IPS-15b (cell line): Measurements from ENCODE around the gene KCNQ1.

Experiments used
- H3K27me3 ChIP-seq: one replicate; pipeline ENCODE4 v1.6.1; 2013; ENCODE audit warnings: low read length; ENCODE audit not compliant: control insufficient read depth, insufficient read depth
- H3K36me3 ChIP-seq: one replicate; pipeline ENCODE4 v1.6.1; 2013; ENCODE audit warnings: low read length; ENCODE audit not compliant: control insufficient read depth, insufficient read depth
- H3K4me1 ChIP-seq: one replicate; pipeline ENCODE4 v1.6.1; 2013; ENCODE audit warnings: mild to moderate bottlenecking, low read length; ENCODE audit not compliant: control insufficient read depth, insufficient read depth
- H3K4me3 ChIP-seq: one replicate; pipeline ENCODE4 v1.5.1; 2013; ENCODE audit warnings: low read depth, low read length
- H3K9ac ChIP-seq: one replicate; pipeline ENCODE4 v1.6.1; 2013; ENCODE audit warnings: low read depth, mild to moderate bottlenecking, low read length
- H3K9me3 ChIP-seq: one replicate; pipeline ENCODE4 v1.6.1; 2013; ENCODE audit warnings: mild to moderate bottlenecking, low read length; ENCODE audit not compliant: control insufficient read depth, insufficient read depth

The KCNQ1 gene

GRCh38 chr11:2508793-2509192 is 64.0 kb downstream of the KCNQ1 start:
- Histone ChIP-seq H3K36me3 (no peaks in the 10 kb centered on the region), H3K4me3 (no peak overlapping the region), H3K9me3 (no peaks in the 10 kb centered on the region), H3K4me1 (no peaks in the 10 kb centered on the region), H3K9ac (no peak overlapping the region), H3K27me3 (peaks cover 37% of the 10 kb centered on the region)

GRCh38 chr11:2509481-2510001 is 64.7 kb downstream of the KCNQ1 start:
- Histone ChIP-seq H3K4me1 (no peaks in the 10 kb centered on the region), H3K27me3 (peaks cover 35% of the 10 kb centered on the region), H3K36me3 (no peaks in the 10 kb centered on the region), H3K9ac (no peak overlapping the region), H3K4me3 (no peak overlapping the region), H3K9me3 (no peaks in the 10 kb centered on the region)

- no peak overlapping the region for H3K4me3 ChIP-seq
- H3K9ac ChIP-seq = no peak overlapping the region
- H3K36me3 ChIP-seq = no peaks in the 10 kb centered on the region
- H3K9me3 ChIP-seq = no peaks in the 10 kb centered on the region
- H3K27me3 ChIP-seq = peaks cover 23% of the 10 kb centered on the region
- no peaks in the 10 kb centered on the region for H3K4me1 ChIP-seq
Observed at GRCh38 chr11:2510626-2511402, 66.0 kb downstream of the KCNQ1 start.

GRCh38 chr11:2511421-2512369 is 66.9 kb downstream of the KCNQ1 start:
- Histone ChIP-seq H3K9me3 (no peaks in the 10 kb centered on the region), H3K27me3 (peaks cover 16% of the 10 kb centered on the region), H3K9ac (no peak overlapping the region), H3K4me1 (no peaks in the 10 kb centered on the region), H3K4me3 (no peak overlapping the region), H3K36me3 (no peaks in the 10 kb centered on the region)

GRCh38 chr11:2512431-2513407 is 67.9 kb downstream of the KCNQ1 start:
- Histone ChIP-seq H3K9ac (no peak overlapping the region), H3K4me3 (no peak overlapping the region), H3K27me3 (peaks cover 7% of the 10 kb centered on the region), H3K9me3 (no peaks in the 10 kb centered on the region), H3K36me3 (no peaks in the 10 kb centered on the region), H3K4me1 (no peaks in the 10 kb centered on the region)

- no peaks in the 10 kb centered on the region for H3K4me1 ChIP-seq
- H3K36me3 ChIP-seq = no peaks in the 10 kb centered on the region
- peaks cover 4% of the 10 kb centered on the region for H3K27me3 ChIP-seq
- no peak overlapping the region for H3K9ac ChIP-seq
- H3K9me3 ChIP-seq = no peaks in the 10 kb centered on the region
- no peak overlapping the region for H3K4me3 ChIP-seq
Observed at GRCh38 chr11:2513441-2513840, 68.6 kb downstream of the KCNQ1 start.

GRCh38 chr11:2515401-2516275 is 70.8 kb downstream of the KCNQ1 start:
- H3K36me3 ChIP-seq = no peaks in the 10 kb centered on the region
- H3K27me3 ChIP-seq = no peaks in the 10 kb centered on the region
- H3K9me3 ChIP-seq = no peaks in the 10 kb centered on the region
- H3K4me3 ChIP-seq = no peak overlapping the region
- H3K9ac ChIP-seq = no peak overlapping the region
- H3K4me1 ChIP-seq = no peaks in the 10 kb centered on the region

- Histone ChIP-seq H3K4me1 (no peaks in the 10 kb centered on the region), H3K9me3 (no peaks in the 10 kb centered on the region), H3K4me3 (no peak overlapping the region), H3K27me3 (no peaks in the 10 kb centered on the region), H3K9ac (no peak overlapping the region), H3K36me3 (no peaks in the 10 kb centered on the region)
Observed at GRCh38 chr11:2516276-2517015, 71.6 kb downstream of the KCNQ1 start.

GRCh38 chr11:2517016-2517385 is 72.2 kb downstream of the KCNQ1 start:
- Histone ChIP-seq H3K9me3 (no peaks in the 10 kb centered on the region), H3K9ac (no peak overlapping the region), H3K36me3 (no peaks in the 10 kb centered on the region), H3K4me3 (no peak overlapping the region), H3K4me1 (no peaks in the 10 kb centered on the region), H3K27me3 (no peaks in the 10 kb centered on the region)

GRCh38 chr11:2517386-2518064 is 72.7 kb downstream of the KCNQ1 start:
- Histone ChIP-seq H3K36me3 (no peaks in the 10 kb centered on the region), H3K27me3 (no peaks in the 10 kb centered on the region), H3K4me3 (no peak overlapping the region), H3K9me3 (no peaks in the 10 kb centered on the region), H3K9ac (no peak overlapping the region), H3K4me1 (no peaks in the 10 kb centered on the region)
